ENCODE results near the gene KIF26B.

GRCh38 chr1:245390975-245391374 lies 236.2 kb downstream of the KIF26B start:
- no peak for TF ChIP-seq CTCF (IDR thresholded peaks at IDR 0.05)
- no peak for TF ChIP-seq POLR2AphosphoS5 (IDR thresholded peaks at IDR 0.05)

All from transverse colon (tissue), 4 donors.